HepG2 (cell line): ENCODE data around the gene CAPN13. TPM values are rescaled to one million over a fixed set of nuclear protein-coding genes. Genes with fewer than 3 reads are reported as not detected.

Experiments used
- ATAC-seq: fragments of 200-7000 bp; cut with Tn5 transposase; 3 replicates; pipeline ENCODE4 v1.9.1; 2020; ENCODE audit warnings: mild to moderate bottlenecking, moderate library complexity
- BruUV-seq: library from RNA; stranded (reverse); fragments of 400-500 nt; replicated peaks from 2 replicates; lab custom pipeline; 2021; lab: Mats Ljungman, UMichigan
- CTCF ChIA-PET: fragments of 300-600 bp; formaldehyde crosslinking; extraction: SDS; loops from one replicate; lab custom pipeline; 2021; ENCODE audit warnings: low total read pairs, inconsistent platforms, low intra/inter-chr PET ratio; lab: Yijun Ruan, JAX
- POLR2A ChIA-PET: fragments of 350-600 bp; sonication (Branson Sonifier 250); formaldehyde crosslinking; loops from one replicate; lab custom pipeline; 2020; ENCODE audit warnings: antibody characterized with exemption, inconsistent platforms; lab: Yijun Ruan, JAX
- DNase-seq: peaks from one replicate; pipeline ENCODE4 v3.0.0-alpha.2; 2015; ENCODE audit warnings: low spot score
- FAIRE-seq: peaks from 3 replicates; lab custom pipeline; 2011; peaks lifted over from hg19 to GRCh38; lab: Jason Lieb, UNC
- H2AFZ ChIP-seq: one replicate; pipeline ENCODE4 v1.6.1; 2011; ENCODE audit warnings: low read length, inconsistent platforms
- H3K27ac ChIP-seq: fragments of 300-600 bp; 3 replicates; pipeline ENCODE4 v1.8.0; 2011; ENCODE audit warnings: mixed run types, mild to moderate bottlenecking, mixed read lengths, low read length, inconsistent platforms; ENCODE audit not compliant: insufficient read depth; ENCODE audit errors: extremely low read length
- H3K27me3 ChIP-seq, 2 experiments: fragments of 200-600 bp in 1 of 2; 2 replicates in 1 of 2; 3 replicates in 1 of 2; pipeline versions ENCODE4 v1.6.0 to v1.8.0; 2011; ENCODE audit warnings: low read length in 2 of 2, mild to moderate bottlenecking in 2 of 2, moderate library complexity in 2 of 2, inconsistent platforms in 1 of 2; ENCODE audit not compliant: insufficient read depth in 2 of 2, control insufficient read depth in 1 of 2
- H3K36me3 ChIP-seq, 2 experiments: fragments of 200-600 bp in 1 of 2; replicated peaks in 1 of 2; 2 replicates in 1 of 2; 3 replicates in 1 of 2; pipeline versions ENCODE4 v1.5.1 to v1.8.0; 2011; ENCODE audit warnings: low read length in 2 of 2, inconsistent platforms in 1 of 2; ENCODE audit not compliant: insufficient read depth in 2 of 2, control insufficient read depth in 1 of 2
- H3K4me1 ChIP-seq: 2 replicates; pipeline ENCODE4 v1.5.1; 2012; ENCODE audit warnings: low read length, inconsistent platforms; ENCODE audit not compliant: insufficient read depth
- H3K4me2 ChIP-seq: 2 replicates; pipeline ENCODE4 v1.6.0; 2011; ENCODE audit warnings: low read depth, low read length, inconsistent platforms
- H3K4me3 ChIP-seq, 3 experiments: fragments of 200-600 bp in 1 of 3; sonication (generic), shearing (Covaris generic) in 1 of 3; replicated peaks in 1 of 3; 2 replicates each; pipeline ENCODE4 v1.5.1; 2011 to 2016; ENCODE audit warnings: low read length in 3 of 3, inconsistent platforms in 2 of 3, low read depth in 2 of 3, mild to moderate bottlenecking in 2 of 3, control low read depth in 1 of 3, mixed read lengths in 1 of 3; ENCODE audit not compliant: insufficient read depth in 1 of 3
- H3K79me2 ChIP-seq: one replicate; pipeline ENCODE4 v1.6.1; 2011; ENCODE audit warnings: low read length, inconsistent platforms; ENCODE audit not compliant: insufficient read depth
- H3K9ac ChIP-seq: 2 replicates; pipeline ENCODE4 v1.6.0; 2011; ENCODE audit warnings: mild to moderate bottlenecking, low read depth, low read length, inconsistent platforms; ENCODE audit not compliant: insufficient read depth
- H3K9me3 ChIP-seq: 2 replicates; pipeline ENCODE4 v1.5.1; 2012; ENCODE audit warnings: mild to moderate bottlenecking, low read length
- H4K20me1 ChIP-seq: 2 replicates; pipeline ENCODE4 v1.6.0; 2011; ENCODE audit warnings: inconsistent platforms, mild to moderate bottlenecking, low read length, moderate library complexity; ENCODE audit not compliant: insufficient read depth
- CC2D1A ChIP-seq: sonication (generic); formaldehyde crosslinking; IDR thresholded peaks from 2 replicates; pipeline ENCODE4 v1.8.1; 2023; ENCODE audit warnings: mild to moderate bottlenecking, missing genetic modification reagents
- EEA1 ChIP-seq: sonication (generic); formaldehyde crosslinking; IDR thresholded peaks from 2 replicates; pipeline ENCODE4 v1.5.1; 2020; ENCODE audit warnings: mild to moderate bottlenecking, missing genetic modification reagents, borderline replicate concordance
- YEATS4 ChIP-seq: sonication (generic); formaldehyde crosslinking; IDR thresholded peaks from 2 replicates; pipeline ENCODE4 v1.4.0; 2020; ENCODE audit warnings: missing genetic modification reagents, borderline replicate concordance
- ZNF333 ChIP-seq: sonication (generic); formaldehyde crosslinking; IDR thresholded peaks from 2 replicates; pipeline ENCODE4 v1.4.0; 2020; ENCODE audit warnings: mild to moderate bottlenecking, missing genetic modification reagents, borderline replicate concordance
- ZNF841 ChIP-seq: sonication (generic); formaldehyde crosslinking; IDR thresholded peaks from 2 replicates; pipeline ENCODE4 v1.8.1; 2023; ENCODE audit warnings: missing genetic modification reagents, borderline replicate concordance
- WGBS: methylation state at CpG from one replicate; pipeline ENCODE4 v1.1.6; 2017; ENCODE audit warnings: low lambda C conversion rate; 5-methylcytosine and 5-hydroxymethylcytosine counted together
- in situ Hi-C: cut with HindIII; loops from 2 replicates; pipeline ENCODE4 v1.10.0; 2017; ENCODE audit warnings: low pct_unique_long_range_greater_than_20kb; ENCODE audit not compliant: extremely low pct_ligation_motif_present
- intact Hi-C: fragments of 100-400 bp; cut with micrococcal nuclease; formaldehyde crosslinking; loops from one replicate; pipeline ENCODE4 v1.10.0; 2022; ENCODE audit not compliant: unreplicated experiment
- polyA plus RNA-seq, 8 experiments: library from polyadenylated mRNA; depleted of rRNA in 3 of 8; stranded (reverse) in 7 of 8; unstranded in 1 of 8; fragments of >200 nt; fragmentation: Illumina TruSeq in 4 of 8; extraction: Trizol in 4 of 8; gene quantifications; 2 replicates each; pipeline versions ENCODE4 v1.2.1 to v1.2.3, GENCODE V29; 2011 to 2016; ENCODE audit warnings: low read depth in 4 of 8, missing spikeins in 1 of 8, mixed read lengths in 1 of 8; ENCODE audit not compliant: insufficient read depth in 1 of 8
- total RNA-seq, 5 experiments: library from RNA; depleted of rRNA; stranded (reverse); fragments of >200 nt; fragmentation: Illumina TruSeq; extraction: Trizol; gene quantifications; 2 replicates each; pipeline ENCODE4 v1.2.3, GENCODE V29; 2016; ENCODE audit warnings: low read depth in 1 of 5
- TF ChIP-seq, protein P1 (sequence below): IDR thresholded peaks from 2 replicates; pipeline ENCODE4 v1.6.1; 2016
- TF ChIP-seq, protein P2 (sequence below): sonication (generic); formaldehyde crosslinking; IDR thresholded peaks from 2 replicates; pipeline ENCODE4 v1.4.0; 2020; ENCODE audit warnings: mild to moderate bottlenecking, missing genetic modification reagents, borderline replicate concordance
- TF ChIP-seq, protein P3 (sequence below): sonication (generic); formaldehyde crosslinking; IDR thresholded peaks from 2 replicates; pipeline ENCODE4 v1.4.0; 2020; ENCODE audit warnings: missing genetic modification reagents, borderline replicate concordance

The CAPN13 gene
- total and polyA plus RNA-seq, 2 of the 13 experiments (the other 11 are each of a cell fraction or from before 2014, with no cell fraction given), result not detected

DNA sequence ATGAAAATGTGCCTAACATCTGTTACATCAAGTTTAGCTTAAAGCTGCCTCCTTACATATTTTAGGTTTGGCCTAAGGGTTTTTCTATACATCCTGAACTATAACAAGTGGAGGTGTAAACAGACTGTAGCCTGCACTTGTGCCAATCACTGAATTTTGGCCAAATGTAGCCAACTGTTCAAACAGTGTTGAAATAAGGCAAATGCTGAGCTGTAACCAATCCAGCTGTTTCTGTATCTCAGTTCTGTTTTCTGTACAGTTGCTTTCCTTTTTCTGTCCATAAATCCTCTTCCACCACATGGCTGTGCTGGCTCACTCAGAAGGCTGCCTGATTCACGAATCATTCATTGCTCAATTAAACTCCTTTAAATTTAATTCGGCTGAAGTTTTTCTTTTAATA lies 19.2 kb upstream of the CAPN13 start:
- H3K4me2 ChIP-seq, result no peak overlapping the region
- no peak for FAIRE-seq
- H3K27me3 ChIP-seq, result peaks cover 0 to 10% of the 10 kb centered on the region in 2 experiments; a peak in 1 of 5 replicates
- WGBS, result 3% methylated on average over 2 of the region's 2 CpGs
- no peak overlapping the region for H3K4me3 ChIP-seq
- intact Hi-C loops (no loop called here), in situ Hi-C loops (no loop called here)
- no peak overlapping the region for H3K9ac ChIP-seq
- CTCF ChIA-PET, result no interaction called here
- peaks cover 42% of the 10 kb centered on the region for H3K9me3 ChIP-seq
- no peaks in the 10 kb centered on the region for H4K20me1 ChIP-seq
- no peak for ATAC-seq
- TF ChIP-seq CC2D1A (CRISPR knock-in tag), result no peak
- no peak for TF ChIP-seq EEA1 (CRISPR knock-in tag)
- no peak for TF ChIP-seq ZNF841 (CRISPR knock-in tag)
- no peak for TF ChIP-seq ZNF333 (CRISPR knock-in tag)
- TF ChIP-seq, protein P1, sequence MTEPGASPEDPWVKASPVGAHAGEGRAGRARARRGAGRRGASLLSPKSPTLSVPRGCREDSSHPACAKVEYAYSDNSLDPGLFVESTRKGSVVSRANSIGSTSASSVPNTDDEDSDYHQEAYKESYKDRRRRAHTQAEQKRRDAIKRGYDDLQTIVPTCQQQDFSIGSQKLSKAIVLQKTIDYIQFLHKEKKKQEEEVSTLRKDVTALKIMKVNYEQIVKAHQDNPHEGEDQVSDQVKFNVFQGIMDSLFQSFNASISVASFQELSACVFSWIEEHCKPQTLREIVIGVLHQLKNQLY (CRISPR knock-in tag), result no peak
- H3K79me2 ChIP-seq, result no peaks in the 10 kb centered on the region
- no peak for DNase-seq
- no peak overlapping the region for H2AFZ ChIP-seq
- no peaks in the 10 kb centered on the region for H3K36me3 ChIP-seq
- H3K27ac ChIP-seq, result no peak overlapping the region
- BruUV-seq, result no TSS peak
- POLR2A ChIA-PET, result no interaction called here
- no peaks in the 10 kb centered on the region for H3K4me1 ChIP-seq

DNA sequence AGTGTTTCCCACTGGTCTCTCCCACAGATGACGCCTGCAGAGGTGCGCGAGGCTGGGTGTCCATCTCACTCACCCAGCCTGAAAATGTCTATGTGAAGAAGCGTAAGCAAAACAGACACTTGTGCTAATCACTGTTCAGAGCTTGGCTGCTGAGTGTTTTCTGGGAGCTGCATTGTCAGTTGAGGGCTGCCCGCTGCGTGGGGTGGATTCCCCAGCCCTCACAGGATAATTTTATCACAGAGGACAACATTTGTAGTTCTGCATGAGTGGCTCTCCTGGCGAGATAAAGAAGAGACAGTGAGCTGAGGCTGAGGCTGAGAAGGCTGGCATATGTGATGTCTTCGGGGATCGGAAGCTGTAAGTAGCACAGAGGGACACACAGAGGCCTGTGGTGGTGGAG lies 16.2 kb upstream of the CAPN13 start:
- CTCF ChIA-PET, result no interaction called here
- intact Hi-C loops, result no loop called here
- Histone ChIP-seq H4K20me1 (no peaks in the 10 kb centered on the region), H3K27me3 (peaks cover 1 to 19% of the 10 kb centered on the region in 2 experiments; a peak in 3 of 5 replicates), H3K4me1 (no peaks in the 10 kb centered on the region), H3K4me3 (no peak overlapping the region), H3K4me2 (no peak overlapping the region), H3K27ac (no peak overlapping the region), H3K36me3 (no peaks in the 10 kb centered on the region), H3K9me3 (peaks cover 27% of the 10 kb centered on the region), H2AFZ (no peak overlapping the region), H3K79me2 (no peaks in the 10 kb centered on the region), H3K9ac (no peak overlapping the region)
- 53% methylated on average over 9 of the region's 9 CpGs for WGBS
- DNase-seq (no peak), ATAC-seq (no peak), FAIRE-seq (no peak)
- in situ Hi-C loops, result no loop called here
- POLR2A ChIA-PET, result no interaction called here
- BruUV-seq, result no TSS peak
- TF ChIP-seq, protein P2, sequence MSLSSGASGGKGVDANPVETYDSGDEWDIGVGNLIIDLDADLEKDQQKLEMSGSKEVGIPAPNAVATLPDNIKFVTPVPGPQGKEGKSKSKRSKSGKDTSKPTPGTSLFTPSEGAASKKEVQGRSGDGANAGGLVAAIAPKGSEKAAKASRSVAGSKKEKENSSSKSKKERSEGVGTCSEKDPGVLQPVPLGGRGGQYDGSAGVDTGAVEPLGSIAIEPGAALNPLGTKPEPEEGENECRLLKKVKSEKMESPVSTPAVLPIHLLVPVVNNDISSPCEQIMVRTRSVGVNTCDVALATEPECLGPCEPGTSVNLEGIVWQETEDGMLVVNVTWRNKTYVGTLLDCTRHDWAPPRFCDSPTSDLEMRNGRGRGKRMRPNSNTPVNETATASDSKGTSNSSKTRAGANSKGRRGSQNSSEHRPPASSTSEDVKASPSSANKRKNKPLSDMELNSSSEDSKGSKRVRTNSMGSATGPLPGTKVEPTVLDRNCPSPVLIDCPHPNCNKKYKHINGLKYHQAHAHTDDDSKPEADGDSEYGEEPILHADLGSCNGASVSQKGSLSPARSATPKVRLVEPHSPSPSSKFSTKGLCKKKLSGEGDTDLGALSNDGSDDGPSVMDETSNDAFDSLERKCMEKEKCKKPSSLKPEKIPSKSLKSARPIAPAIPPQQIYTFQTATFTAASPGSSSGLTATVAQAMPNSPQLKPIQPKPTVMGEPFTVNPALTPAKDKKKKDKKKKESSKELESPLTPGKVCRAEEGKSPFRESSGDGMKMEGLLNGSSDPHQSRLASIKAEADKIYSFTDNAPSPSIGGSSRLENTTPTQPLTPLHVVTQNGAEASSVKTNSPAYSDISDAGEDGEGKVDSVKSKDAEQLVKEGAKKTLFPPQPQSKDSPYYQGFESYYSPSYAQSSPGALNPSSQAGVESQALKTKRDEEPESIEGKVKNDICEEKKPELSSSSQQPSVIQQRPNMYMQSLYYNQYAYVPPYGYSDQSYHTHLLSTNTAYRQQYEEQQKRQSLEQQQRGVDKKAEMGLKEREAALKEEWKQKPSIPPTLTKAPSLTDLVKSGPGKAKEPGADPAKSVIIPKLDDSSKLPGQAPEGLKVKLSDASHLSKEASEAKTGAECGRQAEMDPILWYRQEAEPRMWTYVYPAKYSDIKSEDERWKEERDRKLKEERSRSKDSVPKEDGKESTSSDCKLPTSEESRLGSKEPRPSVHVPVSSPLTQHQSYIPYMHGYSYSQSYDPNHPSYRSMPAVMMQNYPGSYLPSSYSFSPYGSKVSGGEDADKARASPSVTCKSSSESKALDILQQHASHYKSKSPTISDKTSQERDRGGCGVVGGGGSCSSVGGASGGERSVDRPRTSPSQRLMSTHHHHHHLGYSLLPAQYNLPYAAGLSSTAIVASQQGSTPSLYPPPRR (CRISPR knock-in tag), result no peak
- no peak for TF ChIP-seq YEATS4 (CRISPR knock-in tag)
- TF ChIP-seq, protein P3, sequence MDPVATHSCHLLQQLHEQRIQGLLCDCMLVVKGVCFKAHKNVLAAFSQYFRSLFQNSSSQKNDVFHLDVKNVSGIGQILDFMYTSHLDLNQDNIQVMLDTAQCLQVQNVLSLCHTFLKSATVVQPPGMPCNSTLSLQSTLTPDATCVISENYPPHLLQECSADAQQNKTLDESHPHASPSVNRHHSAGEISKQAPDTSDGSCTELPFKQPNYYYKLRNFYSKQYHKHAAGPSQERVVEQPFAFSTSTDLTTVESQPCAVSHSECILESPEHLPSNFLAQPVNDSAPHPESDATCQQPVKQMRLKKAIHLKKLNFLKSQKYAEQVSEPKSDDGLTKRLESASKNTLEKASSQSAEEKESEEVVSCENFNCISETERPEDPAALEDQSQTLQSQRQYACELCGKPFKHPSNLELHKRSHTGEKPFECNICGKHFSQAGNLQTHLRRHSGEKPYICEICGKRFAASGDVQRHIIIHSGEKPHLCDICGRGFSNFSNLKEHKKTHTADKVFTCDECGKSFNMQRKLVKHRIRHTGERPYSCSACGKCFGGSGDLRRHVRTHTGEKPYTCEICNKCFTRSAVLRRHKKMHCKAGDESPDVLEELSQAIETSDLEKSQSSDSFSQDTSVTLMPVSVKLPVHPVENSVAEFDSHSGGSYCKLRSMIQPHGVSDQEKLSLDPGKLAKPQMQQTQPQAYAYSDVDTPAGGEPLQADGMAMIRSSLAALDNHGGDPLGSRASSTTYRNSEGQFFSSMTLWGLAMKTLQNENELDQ (CRISPR knock-in tag), result no peak
